ENCODE measurements around the gene TOR4A. TPM values are rescaled to one million over a fixed set of nuclear protein-coding genes. Genes with fewer than 3 reads are reported as not detected.

TOR4A gene
- total and polyA plus RNA-seq, 9 of the 15 experiments (the other 6 are each of a cell fraction or from before 2014, with no cell fraction given): 3.9 to 49.2 (median 8.8) TPM

DNA sequence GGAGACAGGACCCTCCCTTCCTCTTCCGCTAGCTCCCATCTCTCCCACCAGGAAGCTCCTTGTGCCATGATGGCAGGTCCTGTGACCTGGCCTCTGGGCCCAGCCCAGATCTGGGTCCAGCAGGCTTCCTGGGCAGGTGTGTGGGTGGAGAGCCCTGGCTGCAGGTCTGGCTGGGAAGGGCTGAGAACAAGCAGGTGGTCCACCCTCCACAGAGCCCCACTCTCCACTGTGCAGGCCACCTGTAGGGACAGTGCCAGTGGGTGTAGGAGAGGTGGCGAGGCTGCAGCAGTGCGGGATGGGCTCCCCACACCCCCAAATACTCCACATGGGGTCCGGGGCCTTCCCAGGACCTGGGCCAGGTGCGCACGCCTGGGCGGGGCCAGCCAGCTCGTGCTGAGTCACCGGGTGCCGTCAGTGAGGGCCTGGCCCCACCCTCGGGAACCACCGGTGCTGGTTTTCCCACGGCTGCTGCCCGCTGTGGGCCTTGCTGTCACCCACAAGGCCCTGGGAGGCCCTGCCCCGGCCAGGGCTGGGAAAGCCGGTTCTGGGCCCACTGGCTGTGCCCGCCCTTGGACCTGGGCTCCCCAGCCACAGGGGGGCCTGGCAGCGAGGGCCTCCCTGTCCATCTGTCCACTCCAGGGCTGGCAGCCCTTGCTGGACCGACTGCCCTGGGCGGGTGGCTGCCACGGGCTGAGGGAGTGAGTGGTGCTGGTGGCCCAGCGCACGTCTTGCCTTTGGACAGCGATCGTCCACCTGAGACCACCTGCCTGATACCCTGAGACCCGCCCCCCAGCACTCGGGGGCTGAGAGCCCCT lies 33.9 kb downstream of the TOR4A start (continued):
- TF ChIP-seq HNRNPL (IDR thresholded peaks at IDR 0.05; ENCODE audit: low read depth, low read length) (peak; percentile 28; the same call in 1 of the 2 replicates), ZBTB7A (IDR thresholded peaks at IDR 0.05; ENCODE audit: borderline replicate concordance, control insufficient read depth, low read depth, low read length) (0 out of 2 replicates have a peak, but pooled peaks have one; percentile 16), C11orf30 (IDR thresholded peaks at IDR 0.05; ENCODE audit: low read depth) (peak; percentile 91), MAFK (IDR thresholded peaks at IDR 0.05; ENCODE audit: low read length) (peak; percentile 34; the same call in 1 of the 2 replicates), ZEB2 (IDR thresholded peaks at IDR 0.05) (peak; percentile 49; the same call in 1 of the 2 replicates), NFRKB (IDR thresholded peaks at IDR 0.05; ENCODE audit: low read depth) (no peak), JUND (IDR thresholded peaks at IDR 0.05; ENCODE audit: borderline replicate concordance, low read depth, low read length) (peak; percentile 43; the same call in 1 of the 2 replicates), JUND (tag; IDR thresholded peaks at IDR 0.05; ENCODE audit: borderline replicate concordance, low read depth, low read length) (peak; percentile 39; the same call in 1 of the 3 replicates), ZNF75A (CRISPR knock-in tag; IDR thresholded peaks at IDR 0.05) (peak; percentile 72; the same call in 1 of the 2 replicates)
- TF ChIP-seq, protein P1, sequence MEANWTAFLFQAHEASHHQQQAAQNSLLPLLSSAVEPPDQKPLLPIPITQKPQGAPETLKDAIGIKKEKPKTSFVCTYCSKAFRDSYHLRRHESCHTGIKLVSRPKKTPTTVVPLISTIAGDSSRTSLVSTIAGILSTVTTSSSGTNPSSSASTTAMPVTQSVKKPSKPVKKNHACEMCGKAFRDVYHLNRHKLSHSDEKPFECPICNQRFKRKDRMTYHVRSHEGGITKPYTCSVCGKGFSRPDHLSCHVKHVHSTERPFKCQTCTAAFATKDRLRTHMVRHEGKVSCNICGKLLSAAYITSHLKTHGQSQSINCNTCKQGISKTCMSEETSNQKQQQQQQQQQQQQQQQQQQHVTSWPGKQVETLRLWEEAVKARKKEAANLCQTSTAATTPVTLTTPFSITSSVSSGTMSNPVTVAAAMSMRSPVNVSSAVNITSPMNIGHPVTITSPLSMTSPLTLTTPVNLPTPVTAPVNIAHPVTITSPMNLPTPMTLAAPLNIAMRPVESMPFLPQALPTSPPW (CRISPR knock-in tag; IDR thresholded peaks at IDR 0.05): peak; percentile 13; the same call in 1 of the 2 replicates
- TF ChIP-seq, protein P2, sequence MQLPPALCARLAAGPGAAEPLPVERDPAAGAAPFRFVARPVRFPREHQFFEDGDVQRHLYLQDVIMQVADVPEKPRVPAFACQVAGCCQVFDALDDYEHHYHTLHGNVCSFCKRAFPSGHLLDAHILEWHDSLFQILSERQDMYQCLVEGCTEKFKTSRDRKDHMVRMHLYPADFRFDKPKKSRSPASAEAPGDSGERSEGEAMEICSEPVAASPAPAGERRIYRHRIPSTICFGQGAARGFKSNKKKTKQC (CRISPR knock-in tag; IDR thresholded peaks at IDR 0.05): peak; percentile 44; the same call in 1 of the 2 replicates
- TF ChIP-seq, protein P3, sequence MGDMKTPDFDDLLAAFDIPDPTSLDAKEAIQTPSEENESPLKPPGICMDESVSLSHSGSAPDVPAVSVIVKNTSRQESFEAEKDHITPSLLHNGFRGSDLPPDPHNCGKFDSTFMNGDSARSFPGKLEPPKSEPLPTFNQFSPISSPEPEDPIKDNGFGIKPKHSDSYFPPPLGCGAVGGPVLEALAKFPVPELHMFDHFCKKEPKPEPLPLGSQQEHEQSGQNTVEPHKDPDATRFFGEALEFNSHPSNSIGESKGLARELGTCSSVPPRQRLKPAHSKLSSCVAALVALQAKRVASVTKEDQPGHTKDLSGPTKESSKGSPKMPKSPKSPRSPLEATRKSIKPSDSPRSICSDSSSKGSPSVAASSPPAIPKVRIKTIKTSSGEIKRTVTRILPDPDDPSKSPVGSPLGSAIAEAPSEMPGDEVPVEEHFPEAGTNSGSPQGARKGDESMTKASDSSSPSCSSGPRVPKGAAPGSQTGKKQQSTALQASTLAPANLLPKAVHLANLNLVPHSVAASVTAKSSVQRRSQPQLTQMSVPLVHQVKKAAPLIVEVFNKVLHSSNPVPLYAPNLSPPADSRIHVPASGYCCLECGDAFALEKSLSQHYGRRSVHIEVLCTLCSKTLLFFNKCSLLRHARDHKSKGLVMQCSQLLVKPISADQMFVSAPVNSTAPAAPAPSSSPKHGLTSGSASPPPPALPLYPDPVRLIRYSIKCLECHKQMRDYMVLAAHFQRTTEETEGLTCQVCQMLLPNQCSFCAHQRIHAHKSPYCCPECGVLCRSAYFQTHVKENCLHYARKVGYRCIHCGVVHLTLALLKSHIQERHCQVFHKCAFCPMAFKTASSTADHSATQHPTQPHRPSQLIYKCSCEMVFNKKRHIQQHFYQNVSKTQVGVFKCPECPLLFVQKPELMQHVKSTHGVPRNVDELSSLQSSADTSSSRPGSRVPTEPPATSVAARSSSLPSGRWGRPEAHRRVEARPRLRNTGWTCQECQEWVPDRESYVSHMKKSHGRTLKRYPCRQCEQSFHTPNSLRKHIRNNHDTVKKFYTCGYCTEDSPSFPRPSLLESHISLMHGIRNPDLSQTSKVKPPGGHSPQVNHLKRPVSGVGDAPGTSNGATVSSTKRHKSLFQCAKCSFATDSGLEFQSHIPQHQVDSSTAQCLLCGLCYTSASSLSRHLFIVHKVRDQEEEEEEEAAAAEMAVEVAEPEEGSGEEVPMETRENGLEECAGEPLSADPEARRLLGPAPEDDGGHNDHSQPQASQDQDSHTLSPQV (IDR thresholded peaks at IDR 0.05): no peak
- TF ChIP-seq, protein P4, sequence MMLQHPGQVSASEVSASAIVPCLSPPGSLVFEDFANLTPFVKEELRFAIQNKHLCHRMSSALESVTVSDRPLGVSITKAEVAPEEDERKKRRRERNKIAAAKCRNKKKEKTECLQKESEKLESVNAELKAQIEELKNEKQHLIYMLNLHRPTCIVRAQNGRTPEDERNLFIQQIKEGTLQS (IDR thresholded peaks at IDR 0.05): peak; percentile 63
- TF ChIP-seq, protein P4 (CRISPR knock-in tag; conservative IDR thresholded peaks at IDR 0.05): no peak
